GM10847 (cell line): ENCODE results near the gene ETNK2.

Experiments used
- POLR2A ChIP-seq: IDR thresholded peaks from 2 replicates; pipeline ENCODE4 v1.6.1; 2011; ENCODE audit not compliant: insufficient read length; ENCODE audit errors: extremely low read depth

ETNK2 gene

GRCh38 chr1:204157962-204158361 lies 6.1 kb upstream of the ETNK2 start:
- no peak for TF ChIP-seq POLR2A

- no peak for TF ChIP-seq POLR2A
Observed at GRCh38 chr1:204155881-204156280, 4.0 kb upstream of the ETNK2 start.

GRCh38 chr1:204154568-204155255 lies 2.9 kb upstream of the ETNK2 start:
- TF ChIP-seq POLR2A, result no peak

- TF ChIP-seq POLR2A, result no peak
Observed at GRCh38 chr1:204153667-204154066, 1.8 kb upstream of the ETNK2 start.

GRCh38 chr1:204152310-204153044 lies 633 bp upstream of the ETNK2 start:
- no peak for TF ChIP-seq POLR2A

GRCh38 chr1:204150702-204151551 lies 917 bp downstream of the ETNK2 start:
- TF ChIP-seq POLR2A, result no peak

GRCh38 chr1:204149635-204150565 lies 1.9 kb downstream of the ETNK2 start:
- no peak for TF ChIP-seq POLR2A

- no peak for TF ChIP-seq POLR2A
Observed at GRCh38 chr1:204149107-204149506, 2.7 kb downstream of the ETNK2 start.

- TF ChIP-seq POLR2A, result no peak
Observed at GRCh38 chr1:204147406-204148383, 4.1 kb downstream of the ETNK2 start.

GRCh38 chr1:204146965-204147364 lies 4.9 kb downstream of the ETNK2 start:
- TF ChIP-seq POLR2A, result no peak

- no peak for TF ChIP-seq POLR2A
Observed at GRCh38 chr1:204146309-204146708, 5.5 kb downstream of the ETNK2 start.

- no peak for TF ChIP-seq POLR2A
Observed at GRCh38 chr1:204145033-204145504, 6.8 kb downstream of the ETNK2 start.

GRCh38 chr1:204143276-204144041 lies 8.4 kb downstream of the ETNK2 start:
- TF ChIP-seq POLR2A, result no peak
